BLaER1 (cell line): ENCODE data around the gene ASMTL.
"Not testable (repeated sequence)": the region's sequence is repeated elsewhere in the genome, so short reads cannot be mapped to it uniquely, and the experiment has no call there.

Experiments
- H3K27ac ChIP-seq: shearing (Covaris generic); formaldehyde crosslinking; 2 replicates; pipeline ENCODE4 v1.8.1; 2022
- H3K27me3 ChIP-seq: shearing (Covaris generic); formaldehyde crosslinking; 2 replicates; pipeline ENCODE4 v1.8.1; 2022
- H3K36me3 ChIP-seq: shearing (Covaris generic); formaldehyde crosslinking; 2 replicates; pipeline ENCODE4 v1.8.1; 2022
- H3K4me1 ChIP-seq: shearing (Covaris generic); formaldehyde crosslinking; 2 replicates; pipeline ENCODE4 v1.8.1; 2022
- H3K4me2 ChIP-seq: shearing (Covaris generic); formaldehyde crosslinking; 2 replicates; pipeline ENCODE4 v1.8.1; 2022
- H3K4me3 ChIP-seq: shearing (Covaris generic); formaldehyde crosslinking; 2 replicates; pipeline ENCODE4 v1.8.1; 2022
- H3K9ac ChIP-seq: shearing (Covaris generic); formaldehyde crosslinking; 2 replicates; pipeline ENCODE4 v1.8.1; 2022
- H3K9me3 ChIP-seq: shearing (Covaris generic); formaldehyde crosslinking; 2 replicates; pipeline ENCODE4 v1.8.1; 2022
- H4K20me1 ChIP-seq: shearing (Covaris generic); formaldehyde crosslinking; 2 replicates; pipeline ENCODE4 v1.8.1; 2022
- Cebpa-rat ChIP-seq: shearing (Covaris generic); IDR thresholded peaks from 2 replicates; pipeline ENCODE4 v1.8.1; 2022

Gene ASMTL

DNA sequence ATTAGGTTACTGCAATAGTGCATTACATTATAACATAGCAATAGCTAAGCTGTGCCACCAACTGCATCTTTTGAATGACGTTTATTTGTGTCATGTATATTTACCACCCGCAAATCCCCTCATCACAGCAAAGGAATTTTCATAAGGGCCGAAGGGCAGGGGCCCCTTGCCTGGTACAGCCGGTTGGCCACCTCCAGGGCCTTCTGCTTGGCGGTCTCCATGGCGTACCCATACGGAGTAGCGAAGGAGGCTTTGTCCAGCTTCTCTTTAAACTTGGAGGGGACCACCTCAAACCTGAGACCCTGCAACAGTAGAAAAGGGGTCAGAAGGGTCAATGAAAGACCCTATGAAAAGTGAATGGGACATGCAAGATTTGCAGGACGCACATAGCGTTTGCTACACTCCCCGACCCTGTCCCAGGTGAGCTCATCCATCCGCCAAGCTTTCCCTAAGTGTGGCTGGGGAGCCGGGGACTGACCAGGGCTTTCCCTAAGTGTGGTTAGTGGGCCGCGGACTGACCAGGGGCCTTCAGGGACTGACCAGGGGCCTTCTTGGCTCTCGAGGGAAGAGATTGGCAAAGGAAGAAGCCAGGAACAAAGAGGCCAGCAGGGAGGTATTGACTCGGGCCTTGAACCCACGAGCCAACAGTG lies 10.6 kb downstream of the ASMTL start:
- Histone ChIP-seq H3K4me1 (peaks cover 5% of the 10 kb centered on the region; the same call in 1 of the 2 replicates), H4K20me1 (peaks cover 9% of the 10 kb centered on the region; the same call in 1 of the 2 replicates), H3K4me2 (no peak overlapping the region), H3K9ac (no peak overlapping the region), H3K36me3 (peaks cover 88% of the 10 kb centered on the region), H3K9me3 (peaks cover 83% of the 10 kb centered on the region), H3K4me3 (no peak overlapping the region), H3K27ac (no peak overlapping the region), H3K27me3 (no peaks in the 10 kb centered on the region)
- no peak for TF ChIP-seq Cebpa-rat

DNA sequence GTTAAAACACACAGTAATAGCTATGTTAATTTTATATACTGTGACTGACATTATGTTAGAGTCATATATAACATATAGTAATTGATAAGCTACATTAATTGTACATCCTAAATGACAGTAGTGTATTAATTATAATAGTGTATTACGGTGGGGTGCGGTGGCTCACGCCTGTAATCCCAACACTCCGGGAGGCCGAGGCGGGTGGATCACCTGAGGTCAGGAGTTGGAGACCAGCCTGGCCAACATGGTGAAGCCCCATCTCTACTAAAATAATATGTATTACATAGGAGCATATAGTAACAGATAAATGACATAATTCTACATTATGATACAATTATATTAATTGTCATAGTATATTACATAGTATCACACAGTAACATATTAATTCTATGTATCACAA lies 12.2 kb downstream of the ASMTL start:
- Histone ChIP-seq H3K4me1 (no peaks in the 10 kb centered on the region), H3K27me3 (no peaks in the 10 kb centered on the region), H3K4me3 (no peak overlapping the region), H3K36me3 (peaks cover 94% of the 10 kb centered on the region), H3K4me2 (no peak overlapping the region), H3K27ac (no peak overlapping the region), H3K9me3 (peaks cover 74% of the 10 kb centered on the region), H4K20me1 (peaks cover 9% of the 10 kb centered on the region; the same call in 1 of the 2 replicates), H3K9ac (no peak overlapping the region)
- no peak for TF ChIP-seq Cebpa-rat

DNA sequence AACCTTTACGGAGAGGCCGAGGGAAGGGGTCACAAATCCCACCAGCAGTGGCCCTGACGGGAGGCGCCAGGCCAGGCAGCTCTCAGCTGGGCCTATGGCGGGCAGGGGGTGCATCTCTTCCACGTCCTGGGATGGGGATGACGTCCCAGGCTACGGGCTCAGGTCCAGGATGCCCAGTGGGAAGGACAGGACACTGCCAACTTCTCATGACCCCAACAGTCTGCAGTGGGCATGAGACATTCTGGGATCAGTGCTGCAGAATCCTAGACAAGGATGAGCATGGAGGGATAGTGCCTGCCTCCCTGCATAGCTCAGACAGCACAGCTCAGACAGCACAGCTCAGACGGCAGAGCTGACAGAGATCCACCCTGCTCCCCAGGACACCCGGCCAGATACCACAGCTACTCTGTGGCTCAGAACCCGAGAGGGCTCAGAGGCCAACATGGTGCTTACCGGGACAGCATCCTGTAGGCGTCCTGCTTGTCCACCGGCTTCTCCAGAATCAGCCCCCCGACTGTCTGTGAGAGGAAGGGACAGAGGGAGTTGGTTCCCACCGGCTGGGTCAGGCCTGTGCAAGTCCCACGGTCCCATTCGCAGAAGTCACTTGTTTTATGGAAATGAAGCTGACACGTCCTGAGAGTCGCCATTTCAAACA lies 17.3 kb downstream of the ASMTL start:
- H3K4me3 ChIP-seq: no peak overlapping the region
- H3K9ac ChIP-seq: no peak overlapping the region
- H3K36me3 ChIP-seq: peaks cover 88% of the 10 kb centered on the region
- no peaks in the 10 kb centered on the region for H3K27me3 ChIP-seq
- no peak overlapping the region for H3K27ac ChIP-seq
- H3K4me2 ChIP-seq: no peak overlapping the region
- H3K4me1 ChIP-seq: no peaks in the 10 kb centered on the region
- H3K9me3 ChIP-seq: peaks cover 35% of the 10 kb centered on the region
- no peaks in the 10 kb centered on the region for H4K20me1 ChIP-seq
- TF ChIP-seq Cebpa-rat: no peak

DNA sequence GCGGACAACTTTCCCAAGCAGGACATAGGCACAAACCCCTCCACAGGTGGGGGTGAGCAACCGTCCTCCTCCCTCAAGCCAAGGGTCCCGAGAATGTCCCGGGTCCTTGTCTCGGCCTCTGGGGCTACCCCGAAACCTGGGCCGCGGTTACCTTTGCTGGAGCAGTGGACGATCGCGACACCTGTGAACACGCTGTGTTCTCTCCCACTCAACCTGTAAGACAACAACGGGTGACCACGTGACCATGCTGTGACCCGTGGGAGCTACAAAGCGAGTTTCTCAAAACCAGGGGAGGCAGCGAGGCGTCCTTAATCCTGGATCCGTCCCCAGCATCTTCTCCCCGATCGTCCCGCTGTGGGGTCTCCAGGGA lies 17.9 kb downstream of the ASMTL start:
- Histone ChIP-seq H3K27ac (no peak overlapping the region), H3K36me3 (peaks cover 88% of the 10 kb centered on the region), H3K4me3 (no peak overlapping the region), H3K4me1 (no peaks in the 10 kb centered on the region), H4K20me1 (no peaks in the 10 kb centered on the region), H3K4me2 (no peak overlapping the region), H3K9me3 (peaks cover 30% of the 10 kb centered on the region), H3K9ac (no peak overlapping the region), H3K27me3 (no peaks in the 10 kb centered on the region)
- no peak for TF ChIP-seq Cebpa-rat

DNA sequence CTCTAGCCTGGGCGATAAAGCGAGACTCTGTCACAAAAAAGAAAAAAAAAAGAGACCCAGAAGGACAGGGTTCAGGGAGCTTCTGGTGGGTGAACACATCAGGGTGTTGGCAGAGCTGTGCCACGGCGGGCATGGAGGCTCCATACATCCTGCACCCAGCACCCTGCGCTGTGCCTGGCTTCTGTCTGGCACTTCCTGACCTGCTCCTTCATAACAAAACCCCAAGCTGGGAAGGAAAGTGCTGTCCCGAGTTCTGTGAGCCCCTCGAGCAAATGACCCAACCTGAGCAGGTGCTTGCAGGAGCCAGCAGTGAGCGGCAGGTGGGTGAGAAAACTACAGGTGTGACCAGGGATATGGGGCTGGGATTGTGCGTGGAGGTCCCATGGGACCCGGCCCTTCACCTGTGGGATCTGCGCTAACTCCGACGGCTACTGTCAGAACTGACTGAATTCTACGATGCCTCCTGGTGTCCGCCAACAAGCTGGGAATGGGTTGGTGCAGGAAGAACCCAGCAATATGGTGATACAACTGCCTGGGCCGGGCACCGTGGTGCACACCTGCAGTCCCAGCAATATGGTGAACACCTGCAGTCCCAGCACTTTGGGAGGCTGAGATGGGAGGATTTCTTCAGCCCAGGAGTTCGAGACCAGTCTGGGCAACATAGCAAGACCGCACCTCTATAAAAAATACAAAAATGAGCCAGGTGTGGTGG lies 18.9 kb downstream of the ASMTL start:
- TF ChIP-seq Cebpa-rat: no peak
- Histone ChIP-seq H3K36me3 (peaks cover 81% of the 10 kb centered on the region), H4K20me1 (no peaks in the 10 kb centered on the region), H3K9me3 (peaks cover 20% of the 10 kb centered on the region), H3K27ac (no peak overlapping the region), H3K27me3 (no peaks in the 10 kb centered on the region), H3K4me1 (no peaks in the 10 kb centered on the region), H3K4me2 (no peak overlapping the region), H3K4me3 (no peak overlapping the region), H3K9ac (no peak overlapping the region)

DNA sequence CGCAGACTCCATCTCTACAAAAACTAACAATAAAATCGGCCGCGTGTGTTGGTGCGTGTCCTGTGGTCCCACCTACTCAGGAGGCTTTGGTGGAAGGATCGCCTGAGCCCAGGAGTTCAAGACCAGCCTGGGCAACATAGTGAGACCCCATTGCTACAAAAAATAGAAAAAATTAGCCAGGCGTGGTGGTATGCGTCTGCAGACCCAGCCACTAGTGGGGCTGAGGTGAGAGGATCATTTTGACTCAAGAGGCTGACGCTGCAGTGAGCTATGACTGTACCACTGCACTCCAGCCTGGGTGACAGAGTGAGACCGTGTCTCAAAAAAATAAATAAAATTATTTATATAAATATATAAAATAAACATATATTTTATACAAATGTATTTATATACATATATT lies 22.3 kb downstream of the ASMTL start:
- Histone ChIP-seq H3K4me3 (no peak overlapping the region), H3K9me3 (peaks cover 7% of the 10 kb centered on the region), H3K36me3 (peaks cover 77% of the 10 kb centered on the region), H3K4me2 (no peak overlapping the region), H4K20me1 (no peaks in the 10 kb centered on the region), H3K9ac (no peak overlapping the region), H3K27me3 (no peaks in the 10 kb centered on the region), H3K27ac (no peak overlapping the region), H3K4me1 (no peaks in the 10 kb centered on the region)
- TF ChIP-seq Cebpa-rat: no peak

DNA sequence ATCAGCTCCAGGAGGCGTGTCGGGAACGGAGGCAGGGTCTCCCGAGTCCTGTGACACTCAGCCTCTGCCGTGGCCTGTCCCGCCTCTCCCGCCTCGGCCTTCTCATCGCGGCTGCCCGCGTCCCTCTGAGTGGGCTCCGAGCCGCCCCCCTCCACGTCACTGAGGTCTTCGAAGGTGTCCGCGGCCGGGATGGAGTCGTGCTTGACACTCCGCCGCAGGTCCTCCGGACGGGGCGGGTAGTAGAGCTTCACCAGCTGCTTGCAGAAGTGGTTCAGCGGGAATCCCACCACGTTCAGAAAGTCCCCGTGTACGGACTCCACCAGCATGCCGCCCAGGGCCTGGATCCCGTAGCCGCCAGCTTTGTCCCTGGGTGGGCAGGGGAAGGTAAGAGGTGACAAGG lies 25.0 kb downstream of the ASMTL start:
- Histone ChIP-seq H3K4me3 (no peak overlapping the region), H3K27ac (no peak overlapping the region), H3K4me2 (no peak overlapping the region), H3K9me3 (peaks cover 29% of the 10 kb centered on the region), H3K36me3 (peaks cover 70% of the 10 kb centered on the region), H3K4me1 (no peaks in the 10 kb centered on the region), H3K9ac (no peak overlapping the region), H3K27me3 (no peaks in the 10 kb centered on the region), H4K20me1 (no peaks in the 10 kb centered on the region)
- no peak for TF ChIP-seq Cebpa-rat

DNA sequence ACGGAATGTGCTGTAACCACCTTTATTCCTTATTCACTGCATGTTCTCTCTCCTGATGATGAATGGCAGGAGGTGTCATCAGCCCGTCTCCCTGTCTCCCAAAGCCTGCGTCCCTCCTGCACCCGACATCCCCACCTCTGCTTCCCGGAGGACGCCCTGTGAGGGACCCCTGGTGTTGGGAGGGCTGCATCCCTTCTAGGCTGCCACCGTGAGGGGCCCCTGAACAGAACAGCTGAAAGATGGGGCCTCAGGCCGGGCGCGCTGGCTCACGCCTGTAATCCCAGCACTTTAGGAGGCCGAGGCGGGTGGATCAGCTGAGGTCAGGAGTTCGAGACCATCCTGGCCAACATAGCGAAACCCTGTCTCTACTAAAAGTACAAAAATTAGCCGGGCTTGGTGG lies 26.4 kb downstream of the ASMTL start:
- H3K36me3 ChIP-seq: peaks cover 73% of the 10 kb centered on the region
- H3K9ac ChIP-seq: not testable (repeated sequence)

DNA sequence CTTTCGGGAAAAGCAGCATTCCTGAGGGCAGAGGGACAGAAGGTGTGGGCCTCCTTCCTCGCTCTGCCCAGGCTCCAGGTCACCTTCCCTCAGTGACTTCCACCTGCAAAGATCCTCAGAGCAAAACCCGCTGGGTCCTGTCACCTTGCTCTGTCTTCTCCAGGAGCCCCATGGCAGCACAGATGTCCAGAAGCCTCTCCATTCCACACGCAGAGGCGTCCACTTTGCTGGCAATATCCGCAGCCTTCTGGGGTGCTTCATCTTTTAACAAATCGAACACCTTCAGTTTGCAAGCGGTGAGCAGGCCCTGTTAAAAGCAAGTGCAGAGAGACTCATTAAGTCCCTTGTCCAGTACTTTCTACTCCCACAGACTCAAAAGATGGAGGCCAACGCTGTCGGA lies 27.3 kb downstream of the ASMTL start:
- Histone ChIP-seq H3K27me3 (no peaks in the 10 kb centered on the region), H3K27ac (no peak overlapping the region), H3K4me2 (no peak overlapping the region), H3K9me3 (peaks cover 46% of the 10 kb centered on the region), H3K4me3 (no peak overlapping the region), H4K20me1 (no peaks in the 10 kb centered on the region), H3K9ac (no peak overlapping the region), H3K4me1 (peaks cover 3% of the 10 kb centered on the region; the same call in 1 of the 2 replicates), H3K36me3 (peaks cover 80% of the 10 kb centered on the region)
- TF ChIP-seq Cebpa-rat: no peak

More for the DNA sequence above, 26.4 kb downstream of the ASMTL start:
- not testable (repeated sequence) for H3K27ac ChIP-seq, H3K4me1 ChIP-seq, H3K27me3 ChIP-seq, H3K4me3 ChIP-seq, H3K4me2 ChIP-seq, H4K20me1 ChIP-seq
- peaks cover 44% of the 10 kb centered on the region for H3K9me3 ChIP-seq

DNA sequence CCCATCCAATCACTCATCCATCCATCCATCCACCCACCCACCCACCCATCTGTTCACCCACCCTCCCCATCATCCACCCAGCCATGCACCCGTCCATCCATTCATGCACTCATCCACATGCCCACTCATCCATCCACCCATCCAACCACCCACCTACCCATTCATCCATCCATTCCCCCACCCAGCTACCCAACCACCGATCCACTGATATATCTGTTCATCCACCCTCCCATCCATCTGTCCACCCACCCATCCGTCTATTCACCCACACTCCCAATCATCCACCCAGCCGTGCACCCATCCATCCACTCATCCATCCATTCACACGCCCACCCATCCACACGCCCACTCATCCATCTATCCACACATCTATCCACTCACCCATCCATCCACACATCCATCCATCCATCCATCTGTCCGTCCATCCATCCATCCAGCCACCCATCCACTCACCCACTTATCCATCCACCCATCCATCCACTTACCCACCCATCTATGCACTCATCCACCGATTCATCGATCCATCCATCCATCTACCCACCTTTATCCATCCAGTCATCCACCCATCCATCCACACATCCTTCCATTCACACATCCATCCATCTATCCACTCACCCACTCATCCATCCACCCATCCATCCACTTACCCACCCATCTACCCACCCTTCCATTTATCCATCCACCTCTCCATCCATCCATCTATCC lies 28.4 kb downstream of the ASMTL start:
- H3K27me3 ChIP-seq: no peaks in the 10 kb centered on the region
- H3K36me3 ChIP-seq: peaks cover 82% of the 10 kb centered on the region
- no peak overlapping the region for H3K9ac ChIP-seq
- no peak overlapping the region for H3K27ac ChIP-seq
- no peak for TF ChIP-seq Cebpa-rat
- H3K4me1 ChIP-seq: peaks cover 11% of the 10 kb centered on the region
- H4K20me1 ChIP-seq: no peaks in the 10 kb centered on the region
- H3K4me2 ChIP-seq: no peak overlapping the region
- H3K4me3 ChIP-seq: no peak overlapping the region
- peaks cover 46% of the 10 kb centered on the region for H3K9me3 ChIP-seq
